Fibroblast of peridontal ligament (primary cell): ENCODE data around the gene NUMB.

Experiments
- DNase-seq: peaks from one replicate; pipeline ENCODE4 v3.0.0-alpha.2; 2010; ENCODE audit errors: extremely low read depth

Gene NUMB

GRCh38 chr14:73289729-73290128, 168.6 kb downstream of the NUMB start:
- DNase-seq: peak; percentile 77

DNA sequence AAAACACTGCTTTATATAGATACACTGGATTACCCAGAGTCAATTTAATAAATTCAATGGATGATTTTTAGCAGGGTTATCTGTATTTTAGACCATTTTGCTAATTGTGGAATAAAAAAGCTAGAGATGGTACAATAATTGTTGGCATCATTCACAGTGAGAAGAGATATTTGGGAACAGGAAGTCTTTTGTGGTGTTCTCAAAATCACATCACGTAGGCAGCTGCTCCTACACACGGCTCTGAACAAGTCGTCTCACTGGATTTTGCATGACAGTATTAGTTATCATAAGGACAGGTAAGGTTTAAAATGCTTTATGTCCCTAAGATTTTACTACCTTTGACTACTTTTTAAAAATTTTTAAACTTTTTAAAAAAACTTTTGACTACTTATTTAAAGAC, 169.0 kb downstream of the NUMB start:
- DNase-seq: no peak

GRCh38 chr14:73287071-73287470, 171.3 kb downstream of the NUMB start:
- no peak for DNase-seq

DNA sequence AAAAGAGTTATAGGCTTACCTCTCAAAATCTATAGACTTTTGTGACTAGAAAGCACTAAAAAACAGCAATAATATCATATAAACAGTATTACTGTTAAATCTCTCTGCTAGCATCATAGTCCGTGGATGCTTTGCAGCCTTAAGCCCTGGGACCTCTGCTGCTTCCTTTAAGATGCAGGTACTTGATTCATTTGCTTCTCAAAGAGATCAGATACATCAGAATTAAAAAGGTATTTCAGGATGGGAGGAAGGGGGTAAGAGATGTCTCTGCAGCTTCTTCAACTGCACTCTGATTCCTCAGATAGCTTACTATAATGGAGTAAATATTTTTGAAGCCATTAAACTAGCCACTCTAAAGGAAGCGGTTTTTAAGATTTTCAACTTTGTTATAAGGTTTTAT, 171.7 kb downstream of the NUMB start:
- DNase-seq: no peak

DNA sequence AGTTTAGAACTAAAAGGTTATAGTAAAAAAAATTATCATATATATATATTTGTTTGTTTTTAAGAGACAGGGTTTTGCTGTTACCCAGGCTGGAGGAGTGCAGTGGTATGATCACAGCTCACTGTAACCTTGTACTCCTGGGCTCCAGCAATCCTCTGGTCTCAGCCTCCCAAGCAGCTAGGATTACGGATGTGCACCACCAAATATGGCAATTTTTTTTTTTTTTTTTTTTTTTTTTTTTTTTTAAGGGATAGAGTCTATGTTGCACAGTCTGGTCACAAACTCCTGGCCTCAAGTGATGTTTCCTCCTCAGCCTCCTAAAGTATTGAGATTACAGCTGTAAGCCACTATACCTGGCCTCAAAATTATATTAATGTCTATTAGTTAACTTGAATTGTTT, 172.4 kb downstream of the NUMB start:
- no peak for DNase-seq

- peak; percentile 52 for DNase-seq
Measured at GRCh38 chr14:73283608-73284379, 174.6 kb downstream of the NUMB start.

DNA sequence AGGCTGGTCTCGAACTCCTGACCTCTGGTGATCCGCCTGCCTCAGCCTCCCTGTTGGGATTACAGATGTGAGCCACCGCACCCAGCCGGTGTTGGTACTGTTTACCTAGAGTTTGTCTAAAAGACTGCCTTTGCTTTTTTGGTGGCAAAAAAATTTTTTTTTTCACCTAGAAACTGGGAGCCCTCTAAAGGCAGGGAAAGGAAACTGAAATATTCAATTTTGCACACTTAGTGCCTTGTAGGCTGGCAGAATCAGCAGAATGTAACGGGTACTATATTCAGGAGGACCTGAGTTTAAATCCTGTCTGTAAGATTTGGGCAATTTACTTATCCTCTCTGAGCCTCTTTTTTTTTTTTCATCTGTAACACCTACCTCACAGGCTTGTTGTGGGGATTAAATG, 177.4 kb downstream of the NUMB start:
- no peak for DNase-seq

- DNase-seq: no peak
Measured at GRCh38 chr14:73277376-73277775, 181.0 kb downstream of the NUMB start.

DNA sequence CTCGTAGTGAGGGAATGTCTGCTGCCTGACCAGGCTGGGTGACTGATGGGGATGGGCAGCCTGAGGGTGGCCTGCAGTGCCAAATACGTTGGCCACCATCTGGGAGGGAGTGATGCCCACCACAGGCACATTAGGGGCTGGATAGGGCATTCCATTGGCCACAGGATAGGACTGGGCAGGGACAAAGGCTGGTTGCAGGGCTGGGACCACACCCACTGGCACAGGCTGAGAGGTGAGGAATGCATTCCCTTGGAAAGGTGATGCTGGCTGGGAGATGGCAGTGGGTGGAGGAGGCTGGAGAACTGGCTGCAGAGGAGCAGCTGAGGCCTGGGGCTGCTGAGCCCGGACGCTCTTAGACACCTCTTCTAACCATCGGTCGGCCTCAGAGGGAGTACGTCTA, 181.5 kb downstream of the NUMB start:
- DNase-seq: no peak

DNA sequence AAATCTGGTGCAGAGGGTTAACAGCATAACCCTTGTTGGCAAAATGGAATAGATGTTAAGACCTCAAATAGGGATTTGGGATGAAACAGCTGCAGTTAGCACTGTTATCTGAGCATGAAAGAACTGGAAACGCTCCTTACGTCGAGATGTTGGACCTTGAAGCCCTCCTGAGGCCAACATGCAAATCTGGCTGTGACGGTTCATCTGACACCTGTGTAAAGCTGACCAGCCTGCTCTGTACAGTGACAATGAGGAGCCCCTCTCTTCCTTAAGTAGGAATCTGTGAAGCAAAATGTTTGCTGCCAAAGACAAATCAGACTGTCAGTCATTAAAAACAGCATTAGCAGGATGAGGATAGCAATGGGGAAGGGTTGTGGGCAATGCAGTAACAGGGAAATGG, 184.5 kb downstream of the NUMB start:
- no peak for DNase-seq

DNA sequence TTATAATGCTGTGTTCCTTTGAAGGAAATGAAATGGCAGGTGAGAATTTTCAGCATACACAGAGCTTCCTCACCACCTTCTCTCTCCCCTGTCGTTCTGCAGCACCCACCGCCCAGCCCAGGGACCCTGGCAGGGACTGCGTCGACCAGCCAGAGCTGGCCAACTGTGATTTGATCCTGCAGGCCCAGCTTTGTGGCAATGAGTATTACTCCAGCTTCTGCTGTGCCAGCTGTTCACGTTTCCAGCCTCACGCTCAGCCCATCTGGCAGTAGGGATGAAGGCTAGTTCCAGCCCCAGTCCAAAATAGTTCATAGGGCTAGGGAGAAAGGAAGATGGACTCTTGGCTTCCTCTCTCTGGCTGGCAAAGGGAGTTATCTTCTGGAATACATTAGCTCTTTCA, 186.0 kb downstream of the NUMB start:
- peak; percentile 29 for DNase-seq

DNA sequence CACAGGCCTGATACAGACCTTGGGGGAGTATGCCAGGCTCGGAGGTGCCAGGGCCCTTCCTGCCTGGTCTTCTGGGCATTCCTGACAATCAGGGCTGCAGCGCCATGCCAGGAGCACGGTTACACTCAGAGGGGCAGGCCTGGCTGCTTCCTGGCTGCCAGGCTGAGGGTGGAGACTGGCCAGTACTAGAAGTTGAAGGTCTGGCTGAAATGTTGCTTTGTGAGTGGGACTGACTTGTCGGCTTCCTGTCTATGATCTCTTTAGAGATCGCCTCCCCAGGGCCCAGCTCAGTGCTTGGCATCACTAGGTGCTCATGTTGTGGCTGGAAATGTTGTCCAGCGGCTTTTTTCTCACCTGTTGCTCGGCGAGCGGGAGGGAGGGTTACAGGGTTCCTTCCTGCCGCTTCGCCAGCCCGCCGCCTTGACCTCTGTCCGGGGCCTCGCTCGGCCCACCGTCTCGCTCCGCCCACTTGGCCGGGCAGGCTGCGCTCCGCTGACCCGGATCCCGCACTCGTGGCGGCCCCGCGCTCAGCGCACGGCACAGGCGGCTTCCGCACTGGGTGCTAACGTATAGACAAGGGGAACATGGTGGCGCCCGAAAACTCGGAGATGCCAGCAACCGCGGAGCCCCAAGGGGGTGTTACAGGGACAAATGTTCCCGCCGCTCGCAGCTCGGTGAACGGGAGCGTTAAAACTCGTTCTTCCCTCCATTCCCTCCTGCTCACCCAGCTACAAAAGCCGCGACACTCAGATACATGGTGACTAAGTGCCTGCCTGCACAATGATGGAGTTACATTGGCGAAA, 188.4 kb downstream of the NUMB start:
- DNase-seq: no peak

DNA sequence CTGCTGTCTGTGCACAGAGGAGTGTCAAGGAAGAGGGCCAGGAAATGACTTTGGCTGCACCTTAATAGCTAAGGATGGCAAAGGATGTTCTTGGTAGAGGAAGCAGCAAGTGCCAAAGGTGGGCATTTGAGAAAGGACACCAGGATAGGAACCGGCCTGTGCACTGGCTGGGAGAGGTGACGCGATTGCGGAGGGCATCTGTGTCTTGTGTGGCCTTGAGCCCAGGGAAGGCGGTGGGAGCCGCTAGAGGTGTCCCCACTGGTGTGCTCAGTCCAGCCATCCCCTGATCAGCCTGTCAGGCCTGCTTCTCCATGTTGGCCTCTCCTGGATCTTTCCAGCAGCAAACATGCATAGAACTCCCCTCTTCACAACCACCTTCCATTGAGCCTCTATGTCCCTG, 190.9 kb downstream of the NUMB start:
- no peak for DNase-seq

- DNase-seq: no peak
Measured at GRCh38 chr14:73266317-73266716, 192.0 kb downstream of the NUMB start.

DNA sequence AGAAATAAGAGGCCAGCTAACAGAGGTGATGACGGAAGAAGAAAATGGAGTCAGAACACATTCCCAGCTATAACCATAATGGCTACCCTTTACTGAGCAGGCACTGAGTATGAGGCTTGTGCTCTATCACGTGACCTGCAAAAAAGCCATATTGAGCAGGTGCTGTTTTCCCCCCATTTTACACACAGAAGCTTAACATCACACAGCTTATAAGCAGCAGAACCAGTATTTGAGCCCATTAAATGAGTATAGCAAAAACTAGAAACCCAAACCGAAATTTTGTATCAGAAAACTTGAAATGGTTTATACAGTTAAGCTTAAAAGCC, 192.7 kb downstream of the NUMB start:
- no peak for DNase-seq

DNA sequence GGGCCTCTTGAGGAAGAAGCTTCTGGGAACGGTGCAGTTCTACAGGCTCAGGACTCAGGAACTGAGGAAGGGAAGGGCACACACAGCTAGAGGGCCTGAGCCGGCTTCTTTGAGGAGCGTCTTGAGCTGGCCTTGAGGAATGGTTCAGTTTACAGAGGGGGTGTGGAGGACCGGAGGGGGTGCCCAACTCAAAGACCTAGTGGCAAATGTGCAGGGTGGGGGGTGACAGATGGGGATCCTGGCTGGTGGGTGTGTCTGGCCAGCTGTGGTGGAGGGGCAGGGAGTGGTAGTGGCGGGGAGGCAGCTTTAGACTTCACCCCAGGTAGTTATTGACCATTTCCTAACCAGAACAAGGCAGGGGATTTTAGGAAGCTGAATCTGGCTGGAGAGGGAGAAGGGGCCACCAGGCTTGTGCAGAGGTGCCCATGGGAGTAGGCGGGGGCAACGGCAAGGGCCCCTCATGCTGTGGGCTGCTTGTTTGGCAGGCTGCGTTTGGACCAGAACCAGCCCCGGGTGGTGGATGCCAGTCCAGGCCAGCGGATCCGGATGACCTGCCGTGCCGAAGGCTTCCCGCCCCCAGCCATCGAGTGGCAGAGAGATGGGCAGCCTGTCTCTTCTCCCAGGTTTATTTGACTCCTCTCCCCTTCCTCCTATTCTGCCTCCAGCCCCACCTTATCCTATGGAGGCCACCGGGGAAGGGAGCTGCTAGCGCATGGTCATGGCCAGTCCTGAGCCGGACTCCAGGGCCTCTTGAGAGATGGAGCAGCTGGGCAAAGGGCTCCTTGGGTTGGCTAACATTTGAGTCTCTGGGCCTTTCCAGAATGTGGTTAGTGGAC, 193.2 kb downstream of the NUMB start:
- DNase-seq: no peak

GRCh38 chr14:73264080-73264884, 194.1 kb downstream of the NUMB start:
- DNase-seq: no peak

DNA sequence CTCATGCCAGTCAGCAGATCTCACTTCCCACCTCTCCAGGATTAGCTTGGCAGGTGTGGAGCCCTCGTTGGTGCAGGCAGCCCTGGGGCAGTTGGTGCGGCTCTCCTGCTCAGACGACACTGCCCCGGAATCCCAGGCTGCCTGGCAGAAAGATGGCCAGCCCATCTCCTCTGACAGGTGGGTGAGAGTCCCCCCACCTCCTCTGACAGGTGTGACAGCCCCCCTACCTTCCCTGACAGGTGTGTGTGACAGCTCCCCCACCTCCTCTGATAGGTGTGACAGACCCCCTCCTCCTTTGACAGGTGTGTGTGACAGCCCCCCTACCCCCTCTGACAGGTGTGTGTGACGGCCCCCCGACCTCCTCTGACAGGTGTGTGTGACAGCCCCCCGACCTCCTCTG, 194.7 kb downstream of the NUMB start:
- no peak for DNase-seq

- DNase-seq: no peak
Measured at GRCh38 chr14:73262427-73263183, 195.7 kb downstream of the NUMB start.

DNA sequence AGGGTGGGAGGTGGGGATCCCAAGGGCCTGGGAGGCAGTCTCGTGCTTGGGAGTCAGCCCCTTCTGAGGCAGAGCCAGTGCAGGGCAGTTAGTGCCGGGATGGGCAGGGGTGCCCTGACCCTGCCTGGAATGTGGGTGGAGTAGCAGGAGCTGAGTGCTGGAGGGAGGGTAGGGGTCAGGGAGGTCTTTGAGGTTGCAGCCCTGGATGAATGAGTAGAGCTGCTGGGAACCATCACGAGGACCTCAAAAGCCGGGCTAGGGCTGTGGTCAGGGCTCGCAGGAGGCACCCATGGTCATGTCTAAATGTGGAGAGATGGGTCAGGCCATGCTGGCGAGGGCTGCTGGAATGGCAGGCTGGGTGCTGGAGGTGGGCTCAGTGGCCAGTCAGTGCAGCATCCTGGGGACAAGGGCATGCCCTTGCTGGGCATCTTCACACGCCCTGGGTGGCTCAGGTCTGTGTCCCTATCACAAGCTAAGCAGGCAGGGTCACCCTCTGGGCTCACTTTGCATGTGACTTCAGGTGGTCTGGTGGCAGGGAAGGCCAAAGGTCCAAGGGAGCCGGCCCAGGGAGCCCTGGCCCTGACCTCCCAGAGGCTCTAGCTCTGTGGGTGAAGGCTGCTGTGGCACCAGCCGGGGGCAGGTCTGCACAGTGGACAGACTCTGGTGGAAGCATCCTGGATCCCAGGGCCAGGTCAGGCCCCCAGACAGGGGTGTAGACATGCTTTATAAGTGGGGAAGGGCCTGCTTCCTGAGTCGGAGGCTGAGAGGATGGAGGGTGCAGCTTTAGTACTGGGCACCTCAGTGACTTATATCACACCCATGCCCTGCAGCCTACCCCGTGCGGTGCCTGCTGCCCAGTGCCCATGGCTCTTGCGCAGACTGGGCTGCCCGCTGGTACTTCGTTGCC, 196.6 kb downstream of the NUMB start:
- DNase-seq: no peak
